GM12878 (cell line): ENCODE measurements around the gene ERAL1. TPM values are rescaled to one million over a fixed set of nuclear protein-coding genes. Genes with fewer than 3 reads are reported as not detected.

Experiments
- ATAC-seq: fragments of 200-7000 bp; cut with Tn5 transposase; 3 replicates; pipeline ENCODE4 v1.9.1; 2020; ENCODE audit warnings: mild to moderate bottlenecking, moderate library complexity
- BruUV-seq: library from RNA; stranded (reverse); fragments of 400-500 nt; replicated peaks from 2 replicates; lab custom pipeline; 2021; lab: Mats Ljungman, UMichigan
- CTCF ChIA-PET: fragments of 300-600 bp; sonication (Branson Sonifier 250); formaldehyde crosslinking; extraction: SDS; loops from one replicate; lab custom pipeline; 2021; ENCODE audit warnings: inconsistent platforms; lab: Yijun Ruan, JAX
- POLR2A ChIA-PET: fragments of 350-600 bp; formaldehyde crosslinking; extraction: SDS; loops from one replicate; lab custom pipeline; 2021; ENCODE audit warnings: inconsistent platforms; lab: Charles Lee
- RAD21 ChIA-PET: fragments of 300-600 bp; sonication (Branson Sonifier 250); formaldehyde crosslinking; loops from one replicate; lab custom pipeline; 2023; ENCODE audit warnings: antibody characterized with exemption; ENCODE audit not compliant: unreplicated experiment; lab: Charles Lee
- SMC1A ChIA-PET: fragments of 300-600 bp; sonication (Branson Sonifier 250); formaldehyde crosslinking; loops from one replicate; lab custom pipeline; 2023; ENCODE audit not compliant: unreplicated experiment, uncharacterized antibody; lab: Charles Lee
- DNase-seq: peaks from one replicate; pipeline ENCODE4 v3.0.0-alpha.2; 2011; ENCODE audit warnings: low read depth, low spot score
- FAIRE-seq: peaks from 3 replicates; lab custom pipeline; 2011; peaks lifted over from hg19 to GRCh38; lab: Jason Lieb, UNC
- H2AFZ ChIP-seq: 2 replicates; pipeline ENCODE4 v1.6.0; 2011; ENCODE audit warnings: low read depth, low read length, control low read depth; ENCODE audit not compliant: control insufficient read depth
- H3K27ac ChIP-seq: 2 replicates; pipeline ENCODE4 v1.5.1; 2011; ENCODE audit warnings: control low read depth; ENCODE audit not compliant: control insufficient read depth, insufficient read depth
- H3K27me3 ChIP-seq, 2 experiments: replicated peaks in 1 of 2; 2 replicates each; pipeline versions ENCODE4 v1.6.0 to v1.6.1; 2011; ENCODE audit warnings: low read length in 1 of 2; ENCODE audit not compliant: control insufficient read depth in 2 of 2, insufficient read depth in 2 of 2
- H3K36me3 ChIP-seq, 2 experiments: 2 replicates each; pipeline ENCODE4 v1.5.1; 2011; ENCODE audit warnings: low read length in 1 of 2; ENCODE audit not compliant: control insufficient read depth in 2 of 2, insufficient read depth in 2 of 2
- H3K4me1 ChIP-seq: 2 replicates; pipeline ENCODE4 v1.6.1; 2011; ENCODE audit warnings: mild to moderate bottlenecking, low read length, moderate library complexity, mixed read lengths; ENCODE audit not compliant: control insufficient read depth, insufficient read depth
- H3K4me2 ChIP-seq: 2 replicates; pipeline ENCODE4 v1.6.0; 2011; ENCODE audit warnings: control low read depth; ENCODE audit not compliant: control insufficient read depth, insufficient read depth
- H3K4me3 ChIP-seq: fragments of 200-600 bp; sonication (generic); 2 replicates; pipeline ENCODE4 v1.5.1; 2016
- H3K79me2 ChIP-seq: 2 replicates; pipeline ENCODE4 v1.6.0; 2011; ENCODE audit warnings: low read length; ENCODE audit not compliant: control insufficient read depth, insufficient read depth
- H3K9ac ChIP-seq: 2 replicates; pipeline ENCODE4 v1.8.0; 2011; ENCODE audit warnings: low read length, control low read depth, mixed read lengths; ENCODE audit not compliant: control insufficient read depth, insufficient read depth
- H3K9me3 ChIP-seq: replicated peaks from 3 replicates; pipeline ENCODE4 v1.5.1; 2011; ENCODE audit warnings: mild to moderate bottlenecking, low read length; ENCODE audit not compliant: control insufficient read depth, insufficient read depth
- H4K20me1 ChIP-seq: 2 replicates; pipeline ENCODE4 v1.6.0; 2011; ENCODE audit not compliant: control insufficient read depth, insufficient read depth
- EED ChIP-seq: sonication (generic); IDR thresholded peaks from 2 replicates; pipeline ENCODE4 v1.6.1; 2016; ENCODE audit warnings: antibody characterized with exemption, low read depth
- EGR1 ChIP-seq, 2 experiments: IDR thresholded peaks; 1 replicate in 1 of 2; 2 replicates in 1 of 2; pipeline ENCODE4 v1.6.1; 2011 to 2012; ENCODE audit warnings: low read depth in 2 of 2, low read length in 2 of 2, borderline replicate concordance in 1 of 2, mild to moderate bottlenecking in 1 of 2, moderate library complexity in 1 of 2
- HDGF ChIP-seq: fragments of 450-650 bp; IDR thresholded peaks from 2 replicates; pipeline ENCODE4 v1.6.1; 2016; ENCODE audit warnings: antibody characterized with exemption
- IKZF2 ChIP-seq, 2 experiments: fragments of 450-650 bp; IDR thresholded peaks; 2 replicates each; pipeline ENCODE4 v1.6.1; 2017; ENCODE audit warnings: mild to moderate bottlenecking in 2 of 2, moderate library complexity in 2 of 2
- MEF2B ChIP-seq: fragments of 450-650 bp; IDR thresholded peaks from 2 replicates; pipeline ENCODE4 v1.6.1; 2018; ENCODE audit warnings: mild to moderate bottlenecking, moderate library complexity; ENCODE audit not compliant: partially characterized antibody, poor library complexity, severe bottlenecking
- NR2F1 ChIP-seq: fragments of 450-650 bp; conservative IDR thresholded peaks from 2 replicates; pipeline ENCODE4 v1.6.1; 2017; ENCODE audit warnings: mild to moderate bottlenecking
- POLR2A ChIP-seq: IDR thresholded peaks from 2 replicates; pipeline ENCODE4 v1.6.1; 2011; ENCODE audit warnings: low read depth, mild to moderate bottlenecking, low read length
- POLR2AphosphoS2 ChIP-seq: IDR thresholded peaks from 2 replicates; pipeline ENCODE4 v1.6.1; 2011; ENCODE audit warnings: low read depth, mild to moderate bottlenecking, low read length, improper control_type of control experiment, moderate library complexity
- SPI1 ChIP-seq: IDR thresholded peaks from 2 replicates; pipeline ENCODE4 v1.6.1; 2011; ENCODE audit warnings: low read depth, mild to moderate bottlenecking, low read length, moderate library complexity, borderline replicate concordance; ENCODE audit not compliant: insufficient read depth
- YY1 ChIP-seq: IDR thresholded peaks from 2 replicates; pipeline ENCODE4 v1.6.1; 2011; ENCODE audit warnings: low read depth, mild to moderate bottlenecking, low read length
- WGBS: methylation state at CpG from one replicate; pipeline ENCODE4 v1.1.6; 2016; ENCODE audit warnings: low lambda C conversion rate; ENCODE audit not compliant: insufficient replicate concordance, insufficient coverage; ENCODE audit errors: missing lambda C conversion rate; 5-methylcytosine and 5-hydroxymethylcytosine counted together
- in situ Hi-C: fragments of 300-500 bp; cut with MboI; formaldehyde crosslinking; loops from 9 replicates; pipeline ENCODE4 v1.14.3; 2018; ENCODE audit warnings: mixed read lengths
- intact Hi-C: fragments of 100-400 bp; cut with micrococcal nuclease; formaldehyde crosslinking; loops from one replicate; pipeline ENCODE4 v1.14.2; 2022; ENCODE audit not compliant: unreplicated experiment
- polyA plus RNA-seq, 11 experiments: library from polyadenylated mRNA; depleted of rRNA in 4 of 11; unstranded in 6 of 11; stranded (reverse) in 5 of 11; fragments of >200 nt; fragmentation: Nextera tagmentation in 4 of 11; fragmentation: Illumina TruSeq in 1 of 11; extraction: Ambion mirVana in 4 of 11; extraction: Trizol in 1 of 11; gene quantifications; 1 replicate in 1 of 11; 2 replicates in 10 of 11; pipeline versions ENCODE4 v1.2.1 to v1.2.3, GENCODE V29; 2011 to 2016; ENCODE audit warnings: inconsistent platforms in 2 of 11, missing spikeins in 2 of 11, low read depth in 1 of 11
- total RNA-seq, 4 experiments: library from RNA; depleted of rRNA in 3 of 4; stranded (reverse); fragments of >200 nt in 3 of 4; fragmentation: Illumina TruSeq in 1 of 4; extraction: Trizol in 1 of 4; gene quantifications; 2 replicates each; pipeline versions ENCODE4 v1.2.1 to v1.2.3, GENCODE V29; 2013 to 2021
- TF ChIP-seq, protein P1 (sequence below): IDR thresholded peaks from 2 replicates; pipeline ENCODE4 v1.6.1; 2012; ENCODE audit warnings: low read depth, low read length, improper control_type of control experiment

Gene ERAL1
- total and polyA plus RNA-seq, 10 of the 15 experiments (the other 5 are each of a cell fraction or from before 2014, with no cell fraction given): 27.7 to 175 (median 104) TPM

DNA sequence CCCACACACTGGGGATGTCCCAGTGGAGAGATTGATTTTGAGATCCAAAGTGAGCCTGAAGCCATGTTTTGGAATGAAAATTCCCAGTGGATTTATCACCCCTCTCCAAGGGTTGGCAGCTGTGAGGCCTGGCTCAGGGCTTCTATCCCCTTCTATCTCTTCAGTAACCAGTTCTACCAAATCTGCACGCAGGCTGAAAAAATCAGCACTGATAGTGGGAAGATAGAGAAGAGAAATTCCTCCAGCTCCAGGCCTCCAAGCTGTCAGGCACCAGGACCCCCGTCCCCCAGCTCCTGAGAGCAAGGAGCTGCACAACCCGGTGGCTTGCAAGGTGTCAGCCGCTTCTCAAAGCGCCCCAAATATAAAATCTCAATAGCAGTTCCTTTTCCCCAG, 41.7 kb downstream of the ERAL1 start:
- Histone ChIP-seq H3K36me3 (no peaks in the 10 kb centered on the region), H3K4me3 (peak overlapping the region; percentile 92), H3K9me3 (no peaks in the 10 kb centered on the region), H3K4me2 (peak overlapping the region; percentile 92), H3K27ac (peak overlapping the region; percentile 72; the same call in 1 of the 2 replicates), H3K27me3 (no peaks in the 10 kb centered on the region), H3K79me2 (peaks cover 22% of the 10 kb centered on the region), H3K4me1 (peaks cover 45% of the 10 kb centered on the region), H3K9ac (peak overlapping the region; percentile 72), H2AFZ (no peak overlapping the region), H4K20me1 (no peaks in the 10 kb centered on the region)
- TSS peak; percentile 45 for BruUV-seq
- no peak for ATAC-seq
- CTCF ChIA-PET: interaction anchor here (0.8 to 4.5 kb wide), 6 partner anchors 35 to 348 kb away, joined by 3 to 31 read pairs (median 8); partner anchors contain the start of gene NEK8
- RAD21 ChIA-PET: interaction anchor here (0.7 to 4.3 kb wide), 8 partner anchors 9 to 169 kb away, joined by 3 to 28 read pairs (median 8); partner anchors contain the start of gene FAM222B
- DNase-seq: no peak
- 0 out of 4 replicates have a peak, but pooled peaks of 1 of the 2 experiments have one; percentile 7 for TF ChIP-seq IKZF2 (IDR thresholded peaks at IDR 0.05)
- TF ChIP-seq SPI1: no peak
- 39% methylated on average over 5 of the region's 5 CpGs for WGBS
- in situ Hi-C loops: loop anchor here (25.0 kb wide), 1 partner anchor 1409 kb away; no protein-coding TSS in a partner anchor
- SMC1A ChIA-PET: interaction anchor here (0.9 to 5.8 kb wide), 8 partner anchors 14 to 169 kb away, joined by 3 to 35 read pairs (median 4); partner anchors contain the start of genes NEK8 and TLCD1
- no peak for FAIRE-seq
- intact Hi-C loops: no loop called here
- POLR2A ChIA-PET: interaction anchor here (0.6 to 2.9 kb wide), 10 partner anchors 25 to 169 kb away, joined by 3 to 11 read pairs (median 6); partner anchors contain the start of gene ERAL1

- peaks cover 39% of the 10 kb centered on the region for H3K4me1 ChIP-seq
- peak within 1 kb of the TSS; percentile 92 for H3K4me3 ChIP-seq
- 1% methylated on average over 65 of the region's 73 CpGs for WGBS
- SMC1A ChIA-PET: interaction anchor here (0.9 to 5.8 kb wide), 9 partner anchors 9 to 169 kb away, joined by 3 to 35 read pairs (median 5); partner anchors contain the start of genes NEK8 and TLCD1
- H3K4me2 ChIP-seq: peak within 1 kb of the TSS; percentile 92
- RAD21 ChIA-PET: interaction anchor here (0.9 to 5.9 kb wide), 13 partner anchors 9 to 172 kb away, joined by 3 to 28 read pairs (median 7); partner anchors contain the start of gene FAM222B
- peaks cover 25% of the 10 kb centered on the region for H3K79me2 ChIP-seq
- H4K20me1 ChIP-seq: no peaks in the 10 kb centered on the region
- CTCF ChIA-PET: interaction anchor here (0.9 to 17.3 kb wide), 9 partner anchors 26 to 169 kb away, joined by 3 to 175 read pairs (median 15); partner anchors contain the start of genes NEK8 and TLCD1
- DNase-seq (no peak), FAIRE-seq (no peak), ATAC-seq (peak; percentile 43)
- peak within 1 kb of the TSS; percentile 76 for H2AFZ ChIP-seq
- peak within 1 kb of the TSS; percentile 72 for H3K27ac ChIP-seq
- H3K9ac ChIP-seq: peak within 1 kb of the TSS; percentile 72
- POLR2A ChIA-PET: interaction anchor here (0.6 to 3.0 kb wide), 14 partner anchors 9 to 243 kb away, joined by 3 to 20 read pairs (median 6); partner anchors contain the start of genes ERAL1, FAM222B, NEK8 and PHF12
- no peaks in the 10 kb centered on the region for H3K9me3 ChIP-seq
- intact Hi-C loops: no loop called here
- in situ Hi-C loops: loop anchor here (25.0 kb wide), 1 partner anchor 1410 kb away; no protein-coding TSS in a partner anchor
- BruUV-seq: no TSS peak
- no peaks in the 10 kb centered on the region for H3K36me3 ChIP-seq
- no peaks in the 10 kb centered on the region for H3K27me3 ChIP-seq
- TF ChIP-seq EED (peak; percentile 58), POLR2A (peak; percentile 71), POLR2AphosphoS2 (peak; percentile 95), NR2F1 (peak; percentile 78), IKZF2 (IDR thresholded peaks at IDR 0.05) (peak; percentile 74 to 79), MEF2B (peak; percentile 34), HDGF (no peak), EGR1 (IDR thresholded peaks at IDR 0.05; ENCODE audit: borderline replicate concordance in 1 of 2, low read depth in 2 of 2, low read length in 2 of 2) (peak in 1 of 2 experiments; percentile 91; a peak in 2 of 3 replicates), YY1 (peak; percentile 59)
- TF ChIP-seq, protein P1, sequence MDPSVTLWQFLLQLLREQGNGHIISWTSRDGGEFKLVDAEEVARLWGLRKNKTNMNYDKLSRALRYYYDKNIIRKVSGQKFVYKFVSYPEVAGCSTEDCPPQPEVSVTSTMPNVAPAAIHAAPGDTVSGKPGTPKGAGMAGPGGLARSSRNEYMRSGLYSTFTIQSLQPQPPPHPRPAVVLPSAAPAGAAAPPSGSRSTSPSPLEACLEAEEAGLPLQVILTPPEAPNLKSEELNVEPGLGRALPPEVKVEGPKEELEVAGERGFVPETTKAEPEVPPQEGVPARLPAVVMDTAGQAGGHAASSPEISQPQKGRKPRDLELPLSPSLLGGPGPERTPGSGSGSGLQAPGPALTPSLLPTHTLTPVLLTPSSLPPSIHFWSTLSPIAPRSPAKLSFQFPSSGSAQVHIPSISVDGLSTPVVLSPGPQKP: peak; percentile 11; the same call in 1 of the 2 replicates
Observed at GRCh38 chr17:28896884-28897768, 42.3 kb downstream of the ERAL1 start, which contains the start of gene FLOT2. TSS of gene FLOT2 (minus strand) at chr17:28897733. CDS start at chr17:28897574, 159 bp downstream.
